Suprapubic skin (tissue), 4 donors: Measurements from ENCODE around the gene GATAD2A.

Experiments
- EP300 ChIP-seq: sonication (generic); formaldehyde crosslinking; IDR thresholded peaks from one replicate; pipeline ENCODE4 v1.6.1; 2017; ENCODE audit warnings: antibody characterized with exemption
- POLR2A ChIP-seq, 2 donors: fragments of 450-650 bp; IDR thresholded peaks; one replicate each; pipeline ENCODE4 v1.6.1; 2017; ENCODE audit warnings: antibody characterized with exemption in 2 of 2, mild to moderate bottlenecking in 2 of 2, moderate library complexity in 2 of 2
- POLR2AphosphoS5 ChIP-seq, 3 donors: sonication (generic); formaldehyde crosslinking; IDR thresholded peaks; one replicate each; pipeline ENCODE4 v1.6.1; 2017; ENCODE audit warnings: antibody characterized with exemption in 3 of 3
- TF ChIP-seq, protein P1 (sequence below), 2 donors: fragments of 200-600 bp in 1 of 2; fragments of 450-650 bp in 1 of 2; sonication (generic) in 1 of 2; IDR thresholded peaks; one replicate each; pipeline ENCODE4 v1.5.1; 2016 to 2019; ENCODE audit warnings: antibody characterized with exemption in 2 of 2, mild to moderate bottlenecking in 1 of 2, moderate library complexity in 1 of 2

DNA sequence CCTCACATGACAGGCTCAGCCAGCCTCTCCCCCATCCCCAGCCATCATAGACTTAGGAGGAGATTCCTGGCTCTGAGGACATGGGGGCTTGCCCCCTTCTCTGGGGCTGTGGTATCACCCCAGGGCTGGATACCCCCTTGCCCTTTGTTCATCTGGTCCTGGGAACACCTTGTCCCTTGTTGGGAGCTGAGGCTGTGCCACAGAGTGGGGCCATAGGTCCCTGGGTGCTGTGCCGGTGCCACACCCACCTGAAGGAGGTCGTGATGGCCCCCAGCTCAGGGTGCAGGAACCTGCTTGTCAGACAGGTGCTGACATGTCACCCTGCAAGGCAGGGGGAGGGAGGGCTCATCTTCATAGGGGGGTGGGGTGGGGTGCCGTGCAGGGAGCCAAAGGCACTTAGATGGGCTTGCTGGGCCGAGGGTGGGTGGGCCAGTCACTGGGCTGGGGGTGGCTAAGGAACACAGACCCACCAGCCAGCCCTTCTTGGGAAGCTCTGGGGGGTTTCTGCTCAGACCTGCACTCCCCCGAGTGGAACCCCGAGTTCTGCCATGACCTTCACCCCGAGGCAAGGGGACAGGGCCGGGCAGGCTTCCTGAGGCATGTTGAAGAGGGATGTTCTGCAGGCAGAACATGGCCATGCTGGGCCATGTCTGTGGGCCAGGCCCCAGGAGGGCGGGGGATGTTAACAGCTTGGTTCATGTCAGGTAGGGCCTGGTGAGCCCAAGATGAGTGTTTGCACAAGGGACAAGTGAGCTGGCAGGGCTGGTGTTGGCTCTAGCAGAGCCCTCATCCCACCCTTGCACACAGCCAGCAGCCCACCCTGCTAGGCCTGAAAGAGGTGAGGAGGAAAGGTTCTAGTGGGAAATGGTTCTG, 81.8 kb downstream of the GATAD2A start:
- no peak for TF ChIP-seq POLR2A (IDR thresholded peaks at IDR 0.05)
- TF ChIP-seq, protein P1, sequence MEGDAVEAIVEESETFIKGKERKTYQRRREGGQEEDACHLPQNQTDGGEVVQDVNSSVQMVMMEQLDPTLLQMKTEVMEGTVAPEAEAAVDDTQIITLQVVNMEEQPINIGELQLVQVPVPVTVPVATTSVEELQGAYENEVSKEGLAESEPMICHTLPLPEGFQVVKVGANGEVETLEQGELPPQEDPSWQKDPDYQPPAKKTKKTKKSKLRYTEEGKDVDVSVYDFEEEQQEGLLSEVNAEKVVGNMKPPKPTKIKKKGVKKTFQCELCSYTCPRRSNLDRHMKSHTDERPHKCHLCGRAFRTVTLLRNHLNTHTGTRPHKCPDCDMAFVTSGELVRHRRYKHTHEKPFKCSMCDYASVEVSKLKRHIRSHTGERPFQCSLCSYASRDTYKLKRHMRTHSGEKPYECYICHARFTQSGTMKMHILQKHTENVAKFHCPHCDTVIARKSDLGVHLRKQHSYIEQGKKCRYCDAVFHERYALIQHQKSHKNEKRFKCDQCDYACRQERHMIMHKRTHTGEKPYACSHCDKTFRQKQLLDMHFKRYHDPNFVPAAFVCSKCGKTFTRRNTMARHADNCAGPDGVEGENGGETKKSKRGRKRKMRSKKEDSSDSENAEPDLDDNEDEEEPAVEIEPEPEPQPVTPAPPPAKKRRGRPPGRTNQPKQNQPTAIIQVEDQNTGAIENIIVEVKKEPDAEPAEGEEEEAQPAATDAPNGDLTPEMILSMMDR (IDR thresholded peaks at IDR 0.05): no peak
- TF ChIP-seq EP300: no peak
- TF ChIP-seq POLR2AphosphoS5 (IDR thresholded peaks at IDR 0.05): no peak
